Left lung (tissue), 10 donors: Measurements from ENCODE around the gene NEURL2. TPM values are rescaled to one million over a fixed set of nuclear protein-coding genes. Genes with fewer than 3 reads are reported as not detected.

ENCODE experiments used
- ATAC-seq: fragments of 200-7000 bp; cut with Tn5 transposase; one replicate; pipeline ENCODE4 v1.9.1; 2020; ENCODE audit warnings: moderate library complexity
- DNase-seq, 4 donors: peaks; one replicate each; pipeline ENCODE4 v3.0.0-alpha.2; 2013 to 2020
- H3K27ac ChIP-seq, 2 donors: fragments of 200-600 bp; sonication (generic) in 1 of 2; one replicate each; pipeline versions ENCODE4 v1.5.0 to v1.8.0; 2020 to 2021
- H3K27me3 ChIP-seq, 2 donors: fragments of 200-600 bp; sonication (generic) in 1 of 2; one replicate each; pipeline versions ENCODE4 v1.5.0 to v1.8.0; 2020 to 2021
- H3K36me3 ChIP-seq, 2 donors: fragments of 200-600 bp; sonication (generic) in 1 of 2; one replicate each; pipeline versions ENCODE4 v1.5.0 to v1.8.0; 2020 to 2021
- H3K4me1 ChIP-seq, 2 donors: fragments of 200-600 bp; one replicate each; pipeline ENCODE4 v1.8.0; 2021
- H3K4me3 ChIP-seq, 2 donors: fragments of 200-600 bp; sonication (generic) in 1 of 2; one replicate each; pipeline versions ENCODE4 v1.5.0 to v1.8.0; 2020 to 2021; ENCODE audit warnings: mild to moderate bottlenecking in 1 of 2
- H3K9me3 ChIP-seq, 2 donors: fragments of 200-600 bp; sonication (generic) in 1 of 2; one replicate each; pipeline versions ENCODE4 v1.5.0 to v1.8.0; 2020 to 2021
- CTCF ChIP-seq, 2 donors: fragments of 200-600 bp; sonication (generic) in 1 of 2; IDR thresholded peaks; one replicate each; pipeline versions ENCODE4 v1.5.0 to v1.8.0; 2021; ENCODE audit warnings: antibody characterized with exemption in 2 of 2
- intact Hi-C, 2 donors: fragments of 100-400 bp; cut with DNase I; formaldehyde crosslinking; loops; one replicate each; pipeline versions ENCODE4 v1.11.2 to v1.14.2; 2022
- polyA plus RNA-seq, 6 donors: library from polyadenylated mRNA; unstranded; fragments of 120-200 nt; gene quantifications; one replicate each; pipeline ENCODE4 v1.2.1, GENCODE V29; 2013; ENCODE audit not compliant: insufficient read length in 6 of 6
- total RNA-seq, 2 donors: library from RNA; stranded (reverse); fragmentation: NEBNext Ultra II Directional; extraction: Animal tissue kit (Norgen Biotek cat#: 25700); gene quantifications; one replicate each; pipeline ENCODE4 v1.2.1, GENCODE V29; 2021
- donor health status: DM: no; HTN: yes; CAD: no.
- donor health status: DM: no; HTN: no; CAD: no.

NEURL2 gene
- total and polyA plus RNA-seq, 8 donors = 3.4 to 5.6 (median 4.3) TPM

- Histone ChIP-seq H3K9me3 (no peaks in the 10 kb centered on the region), H3K4me1 (peaks cover 6 to 53% of the 10 kb centered on the region in 2 donors), H3K36me3 (peaks cover 0 to 31% of the 10 kb centered on the region in 2 donors), H3K4me3 (no peak within 1 kb of the TSS), H3K27me3 (no peaks in the 10 kb centered on the region), H3K27ac (no peak within 1 kb of the TSS)
- TF ChIP-seq CTCF (IDR thresholded peaks at IDR 0.05) = no peak
- DNase-seq (peak in 1 of 4 donors; percentile 51), ATAC-seq (no peak)
- intact Hi-C loops = no loop called here
These were observed 3.7 kb downstream of the NEURL2 start, which contains the start of gene SPATA25 for GRCh38 chr20:45887346-45887715. TSS of gene SPATA25 (minus strand) at chr20:45887622. CDS start at chr20:45887590, 32 bp downstream.

GRCh38 chr20:45886590-45887345, 4.2 kb downstream of the NEURL2 start:
- TF ChIP-seq CTCF (IDR thresholded peaks at IDR 0.05) = no peak
- intact Hi-C loops = no loop called here
- H3K36me3 ChIP-seq = peaks cover 0 to 31% of the 10 kb centered on the region in 2 donors
- no peak overlapping the region for H3K27ac ChIP-seq
- peaks cover 3 to 53% of the 10 kb centered on the region in 2 donors for H3K4me1 ChIP-seq
- DNase-seq (peak in 1 of 4 donors; percentile 61), ATAC-seq (no peak)
- H3K4me3 ChIP-seq = no peak overlapping the region
- H3K27me3 ChIP-seq = no peaks in the 10 kb centered on the region
- no peaks in the 10 kb centered on the region for H3K9me3 ChIP-seq

- ATAC-seq (no peak), DNase-seq (peak in 1 of 4 donors; percentile 55)
- TF ChIP-seq CTCF (IDR thresholded peaks at IDR 0.05) = no peak
- Histone ChIP-seq H3K9me3 (no peaks in the 10 kb centered on the region), H3K4me3 (no peak overlapping the region), H3K4me1 (peaks cover 6 to 46% of the 10 kb centered on the region in 2 donors), H3K27ac (no peak overlapping the region), H3K36me3 (peaks cover 0 to 39% of the 10 kb centered on the region in 2 donors), H3K27me3 (no peaks in the 10 kb centered on the region)
- intact Hi-C loops = no loop called here
These were observed 7.9 kb downstream of the NEURL2 start for GRCh38 chr20:45883100-45883469.

GRCh38 chr20:45882469-45883099, 8.4 kb downstream of the NEURL2 start:
- H3K27ac ChIP-seq = no peak overlapping the region
- no peak for TF ChIP-seq CTCF (IDR thresholded peaks at IDR 0.05)
- H3K9me3 ChIP-seq = no peaks in the 10 kb centered on the region
- H3K36me3 ChIP-seq = peaks cover 0 to 44% of the 10 kb centered on the region in 2 donors
- H3K4me1 ChIP-seq = peaks cover 6 to 46% of the 10 kb centered on the region in 2 donors
- DNase-seq (peak in 1 of 4 donors; percentile 23), ATAC-seq (no peak)
- H3K27me3 ChIP-seq = no peaks in the 10 kb centered on the region
- H3K4me3 ChIP-seq = no peak overlapping the region
- intact Hi-C loops = no loop called here
